ENCODE data around the gene UCHL5. TPM values are rescaled to one million over a fixed set of nuclear protein-coding genes. Genes with fewer than 3 reads are reported as not detected.

The UCHL5 gene
- total RNA-seq, 1 experiment from 2014 or later: 42.1 TPM

GRCh38 chr1:193079187-193079586 is 20.0 kb upstream of the UCHL5 start:
- no peak for TF ChIP-seq CTCF (conservative IDR thresholded peaks at IDR 0.05)
- Histone ChIP-seq H3K79me1 (ENCODE audit: insufficient read depth, low read depth, low read length, poor library complexity, severe bottlenecking) (no peaks in the 10 kb centered on the region), H3K14ac (ENCODE audit: insufficient read depth, low read length) (no peak overlapping the region), H4K8ac (replicated peaks; ENCODE audit: insufficient read length, low read depth, low read length) (no peak overlapping the region), H2BK15ac (ENCODE audit: low read depth, low read length) (no peak overlapping the region), H4K91ac (ENCODE audit: insufficient read length, low read depth, low read length) (no peak overlapping the region), H3K4ac (ENCODE audit: low read depth, low read length) (no peak overlapping the region), H3K23ac (ENCODE audit: insufficient read length, low read depth, low read length) (no peak overlapping the region), H4K20me1 (ENCODE audit: control insufficient read depth, insufficient read depth, insufficient read length) (no peaks in the 10 kb centered on the region), H3K4me1 (ENCODE audit: insufficient read depth, low read length) (no peaks in the 10 kb centered on the region), H4K5ac (ENCODE audit: insufficient read length, low read depth, low read length) (no peak overlapping the region), H3K27me3 (ENCODE audit: insufficient read depth, low read length) (no peaks in the 10 kb centered on the region), H2BK12ac (ENCODE audit: insufficient read length, low read depth, low read length) (no peak overlapping the region), H3K56ac (ENCODE audit: insufficient read length, low read depth, low read length) (no peak overlapping the region), H3K23me2 (ENCODE audit: insufficient read length, low read depth, low read length, poor library complexity, severe bottlenecking) (no peaks in the 10 kb centered on the region), H3K9me3 (ENCODE audit: control insufficient read depth, low read depth, low read length) (no peaks in the 10 kb centered on the region), H2AK5ac (ENCODE audit: insufficient read length, low read length) (no peak overlapping the region), H3K4me2 (ENCODE audit: insufficient read depth, insufficient read length, low read length) (no peak overlapping the region), H3K9ac (ENCODE audit: extremely low read depth, insufficient read length, low read length) (no peak overlapping the region), H3K18ac (ENCODE audit: insufficient read length, low read depth, low read length) (no peak overlapping the region), H2BK20ac (ENCODE audit: low read depth, low read length, poor library complexity, severe bottlenecking) (no peak overlapping the region), H2AFZ (ENCODE audit: low read length) (no peak overlapping the region), H3K79me2 (ENCODE audit: insufficient read depth, low read length) (no peaks in the 10 kb centered on the region; the same call in 1 of the 2 replicates), H3K27ac (ENCODE audit: insufficient read length, low read depth, low read length) (no peak overlapping the region), H2BK120ac (ENCODE audit: low read depth, low read length, poor library complexity, severe bottlenecking) (no peak overlapping the region), H3T11ph (ENCODE audit: low read length) (no peak overlapping the region), H2BK5ac (ENCODE audit: insufficient read length, low read length) (no peak overlapping the region)
- peaks cover 4% of the 10 kb centered on the region in 2 experiments; a peak in 3 of 4 replicates for H3K4me1 Mint-ChIP-seq
- no peak for DNase-seq
- H3K4me3 Mint-ChIP-seq: no peak overlapping the region
- H3K36me3 Mint-ChIP-seq (ENCODE audit: insufficient read depth in 1 of 3, low read depth in 3 of 3): peaks cover 33 to 68% (median 59%) of the 10 kb centered on the region in 3 experiments
- H3K9me3 Mint-ChIP-seq: peaks cover 0 to 7% of the 10 kb centered on the region in 2 experiments; a peak in 1 of 5 replicates
- WGBS (ENCODE audit: extremely low coverage, insufficient read length, low lambda C conversion rate): no CpG with 5 or more reads among the region's 3 CpGs
- no peaks in the 10 kb centered on the region for H3K27me3 Mint-ChIP-seq (ENCODE audit: low read depth)
- H3K27ac Mint-ChIP-seq: no peak overlapping the region

Data from H9 (cell line).